HG03064 (cell line): ENCODE data around the gene RGMB.

ENCODE experiments used
- ATAC-seq: cut with Tn5 transposase; IDR thresholded peaks from one replicate; pipeline ENCODE4 v1.9.1; 2021; ENCODE audit warnings: low read depth; ENCODE audit not compliant: unreplicated experiment

Gene RGMB

GRCh38 chr5:98767581-98767980, 5.9 kb upstream of the RGMB start:
- ATAC-seq = no peak

- peak; percentile 47 for ATAC-seq
Observed at GRCh38 chr5:98768160-98768959, 5.1 kb upstream of the RGMB start.

- ATAC-seq = no peak
Observed at GRCh38 chr5:98768960-98769209, 4.6 kb upstream of the RGMB start.

GRCh38 chr5:98769210-98769958, 4.1 kb upstream of the RGMB start:
- ATAC-seq = no peak

GRCh38 chr5:98769959-98770208, 3.6 kb upstream of the RGMB start:
- no peak for ATAC-seq

GRCh38 chr5:98770209-98770910, 3.1 kb upstream of the RGMB start:
- ATAC-seq = no peak

GRCh38 chr5:98770911-98771322, 2.5 kb upstream of the RGMB start:
- no peak for ATAC-seq

GRCh38 chr5:98771382-98772109, 1.9 kb upstream of the RGMB start:
- ATAC-seq = no peak

GRCh38 chr5:98772415-98773213, 849 bp upstream of the RGMB start:
- peak; percentile 6 for ATAC-seq

GRCh38 chr5:98773214-98773463, 324 bp upstream of the RGMB start:
- no peak for ATAC-seq

- ATAC-seq = peak; percentile 26
Observed at GRCh38 chr5:98774192-98775033, 950 bp downstream of the RGMB start.

GRCh38 chr5:98775246-98776065, 2.0 kb downstream of the RGMB start:
- ATAC-seq = no peak

GRCh38 chr5:98776066-98776705, 2.7 kb downstream of the RGMB start:
- ATAC-seq = no peak

GRCh38 chr5:98777295-98777694, 3.8 kb downstream of the RGMB start:
- no peak for ATAC-seq

GRCh38 chr5:98779264-98779877, 5.9 kb downstream of the RGMB start:
- no peak for ATAC-seq

GRCh38 chr5:98780390-98780789, 6.9 kb downstream of the RGMB start:
- ATAC-seq = no peak

GRCh38 chr5:98781520-98781919, 8.1 kb downstream of the RGMB start:
- ATAC-seq = no peak

GRCh38 chr5:98781964-98782363, 8.5 kb downstream of the RGMB start:
- no peak for ATAC-seq
